GM20431 (cell line): Measurements from ENCODE around the gene BDKRB2.
"Not testable (repeated sequence)": the region's sequence is repeated elsewhere in the genome, so short reads cannot be mapped to it uniquely, and the experiment has no call there.

ENCODE experiments used
- in situ Hi-C: fragments of 300-500 bp; cut with MseI, MboI; formaldehyde crosslinking; loops from one replicate; pipeline ENCODE4 v1.15.0; 2020; ENCODE audit warnings: low sequenced_read_pairs; ENCODE audit not compliant: unreplicated experiment

The BDKRB2 gene

DNA sequence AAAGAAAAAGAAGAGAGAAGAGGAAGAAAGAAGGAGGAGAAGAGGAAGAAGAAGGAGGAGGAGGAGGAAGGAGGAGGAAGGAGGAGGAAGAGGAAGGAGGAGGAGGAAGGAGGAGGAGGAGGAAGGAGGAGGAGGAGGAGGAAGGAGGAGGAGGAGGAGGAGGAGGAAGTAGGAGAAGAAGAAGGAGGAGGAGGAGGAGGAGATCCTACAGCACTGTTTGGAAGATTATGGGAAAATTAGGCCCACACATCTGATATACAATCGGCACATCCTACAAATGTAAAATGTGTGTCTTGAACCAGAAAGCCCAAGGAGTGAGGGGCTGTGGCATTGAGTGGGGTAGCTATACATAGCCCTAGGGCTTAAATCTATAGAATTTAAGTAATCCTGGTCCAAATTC is 12.0 kb downstream of the BDKRB2 start:
- in situ Hi-C loops = no loop called here

DNA sequence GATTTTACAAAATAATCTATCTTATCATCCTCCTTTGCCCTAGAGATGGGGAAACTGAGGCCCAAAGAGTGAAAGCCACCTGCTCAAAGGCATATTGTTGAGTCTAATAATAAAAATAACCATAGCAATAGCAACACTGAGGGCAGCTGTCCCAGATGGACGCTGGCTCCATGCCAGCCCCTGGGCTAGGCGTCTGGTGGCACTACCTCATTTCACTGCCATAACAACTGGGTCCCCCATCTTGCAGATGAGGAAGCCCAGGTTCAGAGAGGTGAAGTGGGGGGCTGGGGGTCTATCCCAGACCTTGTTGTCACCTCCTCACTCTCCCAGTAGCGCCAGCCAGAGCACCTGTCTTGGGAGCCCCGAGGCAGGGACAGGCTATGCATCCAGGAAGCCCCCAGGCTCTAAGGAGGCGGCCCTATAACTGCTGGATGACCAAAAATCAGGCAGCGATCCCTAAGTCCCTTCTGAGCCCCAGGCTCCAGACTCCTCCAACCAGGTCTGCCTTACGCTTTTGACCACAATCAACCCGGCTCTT is 12.8 kb downstream of the BDKRB2 start:
- in situ Hi-C loops = no loop called here

DNA sequence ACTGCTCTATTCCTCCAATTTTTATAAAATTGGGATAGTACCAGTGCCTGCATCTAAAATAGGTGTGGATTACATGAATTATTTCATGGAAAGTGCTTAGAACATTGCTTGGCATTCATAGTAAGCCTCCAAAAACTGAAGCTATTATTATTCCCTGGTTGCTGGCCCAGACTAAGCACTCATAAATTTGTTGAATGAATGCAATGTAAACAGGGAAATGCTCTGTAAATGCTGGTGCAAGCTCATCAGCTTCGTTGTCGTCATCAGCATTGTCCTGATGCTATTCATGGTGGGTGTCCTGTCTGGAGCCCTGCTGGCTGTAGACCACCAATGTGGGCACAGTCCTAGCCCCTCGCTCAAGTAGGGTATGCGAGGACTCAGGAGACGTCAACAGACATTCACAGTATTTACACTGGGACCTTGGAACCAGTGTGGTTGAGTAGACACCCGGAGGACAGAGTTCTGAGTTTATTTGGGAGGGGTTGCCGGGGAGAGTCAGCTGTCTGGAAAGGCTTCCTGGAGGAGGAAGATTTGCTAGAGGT is 16.5 kb downstream of the BDKRB2 start:
- in situ Hi-C loops = no loop called here

DNA sequence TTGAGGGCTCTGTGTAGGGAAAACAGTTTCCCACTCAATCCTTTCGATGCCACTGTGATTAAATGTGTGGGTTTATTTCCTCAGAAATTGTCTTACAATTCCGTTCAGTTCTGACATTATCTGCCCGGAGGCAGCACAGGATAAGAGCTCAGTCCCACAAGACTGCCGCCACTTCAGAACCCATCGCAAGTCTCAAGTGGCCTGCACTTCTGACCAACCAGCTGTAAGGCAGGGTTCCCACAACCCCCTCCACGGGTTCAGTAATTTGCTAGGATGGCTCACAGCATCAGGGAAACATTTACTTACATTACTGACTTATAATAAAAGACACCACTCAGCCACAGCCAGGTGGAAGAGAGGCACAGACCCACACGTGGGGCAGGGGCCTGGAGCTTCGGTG is 17.2 kb downstream of the BDKRB2 start:
- in situ Hi-C loops = no loop called here

DNA sequence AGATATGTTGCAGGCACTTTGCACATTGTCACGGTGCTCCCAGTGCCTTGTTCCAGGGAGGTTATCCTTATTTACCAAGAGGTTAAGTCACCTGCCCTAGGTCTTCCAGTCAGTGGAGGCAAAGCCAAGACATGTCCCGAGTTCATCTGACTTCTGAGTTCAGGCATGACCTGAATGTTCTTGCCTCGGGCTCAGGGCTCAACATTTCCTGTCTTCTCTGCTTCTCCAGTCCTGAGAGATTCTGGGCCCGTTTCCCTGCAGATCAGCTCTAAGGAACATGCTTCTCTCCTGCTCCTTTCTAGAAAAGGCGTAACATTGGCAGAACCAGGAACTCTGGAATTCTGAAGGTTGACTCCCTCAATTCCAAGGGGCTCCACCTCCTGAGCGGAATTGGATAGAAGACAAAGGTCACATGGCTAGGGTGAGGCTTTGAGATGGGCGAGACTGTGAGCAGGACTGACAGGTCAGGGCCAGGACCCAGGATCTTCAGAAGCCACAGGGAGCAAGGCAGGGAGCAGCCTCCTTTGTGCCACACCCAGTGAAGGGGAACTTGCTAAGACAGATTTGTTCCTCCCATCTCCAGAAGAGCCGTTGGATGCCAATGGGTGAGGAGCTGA is 19.9 kb downstream of the BDKRB2 start:
- in situ Hi-C loops = no loop called here

DNA sequence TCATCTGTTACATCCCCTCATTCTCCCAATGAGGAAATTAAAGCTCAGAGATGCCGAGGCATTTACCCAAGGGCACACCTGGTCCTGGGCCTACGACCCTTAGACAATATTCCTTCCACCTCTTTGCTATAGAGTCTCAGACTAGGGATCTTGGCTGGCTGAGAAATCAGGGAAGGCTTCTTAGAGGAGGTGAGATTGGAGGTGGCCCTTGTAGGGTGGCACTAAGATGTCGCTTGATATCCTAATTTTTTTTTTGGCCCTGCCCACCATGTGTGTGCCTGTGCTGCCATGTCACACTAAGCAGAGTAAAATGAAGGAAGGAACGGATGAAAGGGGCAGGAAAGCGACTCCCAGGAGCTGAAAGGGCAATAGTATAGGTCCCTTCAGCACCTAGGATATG is 20.6 kb downstream of the BDKRB2 start:
- in situ Hi-C loops = no loop called here

DNA sequence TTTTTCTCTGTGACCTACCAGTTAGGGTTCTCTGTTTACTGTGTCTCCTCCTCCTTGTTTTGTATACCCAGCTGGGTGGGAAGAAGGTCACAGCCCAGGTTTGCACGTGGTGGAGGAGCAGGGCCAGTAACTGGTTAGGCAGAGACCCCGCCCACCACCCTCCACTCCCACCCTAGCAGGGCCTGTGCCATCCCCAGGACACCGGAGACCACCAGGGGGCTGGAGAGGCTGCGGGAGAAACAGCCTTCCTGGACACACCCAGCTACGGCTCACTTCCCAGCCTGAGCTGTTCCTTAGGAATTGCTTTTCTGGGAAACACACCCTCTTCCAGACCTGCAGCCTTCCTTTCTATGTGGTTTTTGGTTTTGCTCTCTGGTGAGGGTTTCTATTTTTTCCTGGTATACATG is 21.1 kb downstream of the BDKRB2 start:
- in situ Hi-C loops = no loop called here

DNA sequence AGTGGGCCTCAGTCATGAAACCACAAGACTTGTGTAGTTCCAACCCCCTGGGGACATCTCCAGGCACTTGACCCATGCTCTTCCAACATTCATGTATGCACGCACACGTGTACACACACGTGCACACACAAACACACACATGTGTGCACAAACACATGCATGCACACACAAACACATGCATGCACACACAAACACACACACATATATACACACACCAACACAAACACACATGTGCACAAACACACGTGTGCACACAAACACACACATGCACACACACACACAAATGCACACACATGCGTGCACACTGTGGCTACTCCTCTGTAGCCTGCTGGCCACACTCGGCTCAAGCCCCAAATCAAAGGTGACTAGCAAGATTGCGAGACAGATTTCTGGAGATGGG is 22.8 kb downstream of the BDKRB2 start:
- in situ Hi-C loops = no loop called here

DNA sequence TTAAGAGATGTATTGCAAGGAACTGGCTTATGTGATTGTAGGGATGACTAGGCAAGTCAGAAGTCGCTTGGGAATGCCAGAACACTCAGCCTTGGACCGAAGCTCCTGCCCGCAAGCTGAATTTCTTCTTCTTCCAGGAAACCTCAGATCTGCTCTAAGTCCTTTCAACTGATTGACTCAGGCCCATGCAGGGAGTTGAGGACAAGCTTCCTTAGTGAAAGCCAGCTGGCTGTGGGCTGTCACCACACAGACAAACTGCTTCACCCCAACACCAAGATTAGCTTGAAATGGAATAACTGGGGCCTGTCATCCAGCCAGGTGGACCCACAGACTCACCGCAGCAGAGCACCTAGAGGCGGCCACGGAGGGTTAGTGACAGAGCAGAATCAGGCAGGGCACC is 24.7 kb downstream of the BDKRB2 start:
- in situ Hi-C loops = no loop called here

DNA sequence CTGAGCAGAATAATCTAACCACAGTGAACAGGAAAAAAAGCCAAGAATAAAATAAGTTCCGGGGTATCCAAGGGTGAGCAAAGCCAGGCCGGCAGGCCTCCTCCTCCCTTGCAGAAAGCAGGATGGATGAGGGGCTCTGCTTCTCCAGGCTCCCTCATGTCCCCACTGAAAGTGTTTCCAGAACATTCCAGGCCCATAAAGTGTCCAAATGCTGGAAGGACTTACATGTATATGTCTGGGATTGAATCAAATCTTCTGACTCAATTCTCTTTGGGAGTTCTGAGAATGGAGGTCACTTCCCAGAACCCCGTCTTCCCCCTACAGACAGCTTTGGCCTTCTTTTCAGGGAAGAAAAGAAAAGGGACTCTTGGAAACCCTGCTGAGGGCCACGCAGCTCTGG is 26.4 kb downstream of the BDKRB2 start:
- in situ Hi-C loops = no loop called here

DNA sequence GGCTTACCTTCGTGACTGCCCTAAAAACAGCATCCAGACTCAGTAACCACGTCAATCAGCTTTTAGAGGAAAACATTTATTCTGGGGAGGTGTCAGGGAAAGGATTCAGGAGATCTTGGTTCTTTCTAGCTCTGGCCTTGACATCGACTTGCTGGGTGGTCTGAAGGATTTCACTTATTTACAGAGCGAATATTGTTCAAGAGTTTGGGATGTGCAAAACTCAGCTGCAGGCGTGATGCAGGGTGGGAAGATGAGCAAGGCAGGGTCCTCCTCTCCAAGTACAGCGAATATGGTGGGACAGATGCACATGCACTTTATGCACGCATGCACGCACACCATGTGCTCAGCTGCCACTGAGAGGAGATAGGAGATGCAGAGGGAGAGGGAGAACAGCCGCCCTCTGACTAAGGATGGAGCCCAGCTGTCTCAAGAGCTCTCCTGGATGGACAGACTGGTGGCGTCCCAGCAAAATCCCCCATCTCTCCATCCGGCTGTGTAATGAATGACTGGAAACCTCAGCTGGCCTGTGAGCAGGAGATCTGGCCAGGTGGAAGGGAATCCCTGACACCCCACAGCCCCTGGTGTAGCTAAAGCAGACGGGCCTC is 27.0 kb downstream of the BDKRB2 start:
- in situ Hi-C loops = no loop called here

DNA sequence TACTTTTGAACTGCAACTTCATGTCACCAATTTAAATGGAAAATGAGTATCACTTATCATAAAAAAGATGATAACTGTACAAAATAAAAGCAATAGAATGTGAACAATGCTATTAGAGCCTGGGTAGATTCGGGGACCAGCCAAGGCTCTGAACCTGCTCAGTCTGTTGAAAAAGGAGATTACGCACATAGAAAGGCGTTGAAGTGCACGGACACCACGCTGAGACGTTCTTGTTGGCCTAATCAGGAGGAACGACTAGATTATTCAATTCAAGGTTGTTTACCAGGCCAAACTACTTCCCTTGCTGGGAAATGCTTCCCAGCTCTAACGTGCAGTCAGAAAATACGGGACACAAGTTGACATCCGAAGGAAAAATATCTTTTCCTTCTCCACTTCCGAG is 27.9 kb downstream of the BDKRB2 start:
- in situ Hi-C loops = no loop called here

DNA sequence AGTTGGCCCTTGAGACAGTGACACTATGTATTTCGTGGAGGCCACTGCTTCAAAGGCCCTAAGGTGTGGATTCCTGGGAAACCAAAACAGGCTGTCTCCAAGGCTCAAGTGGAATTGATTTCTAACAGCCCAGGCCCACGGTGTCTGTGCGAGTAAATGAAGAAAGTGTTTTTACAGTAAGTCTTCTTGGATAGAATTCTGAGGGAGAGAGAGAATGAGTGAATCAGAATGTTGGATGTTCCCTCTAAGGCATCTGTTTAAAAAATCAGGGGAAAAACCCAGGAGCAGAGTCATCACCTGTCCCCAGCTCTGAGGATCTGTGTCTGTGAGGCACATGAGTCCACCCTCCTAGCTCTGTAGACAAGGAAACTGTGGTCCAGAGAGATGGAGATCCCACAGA is 29.0 kb downstream of the BDKRB2 start:
- in situ Hi-C loops = no loop called here

DNA sequence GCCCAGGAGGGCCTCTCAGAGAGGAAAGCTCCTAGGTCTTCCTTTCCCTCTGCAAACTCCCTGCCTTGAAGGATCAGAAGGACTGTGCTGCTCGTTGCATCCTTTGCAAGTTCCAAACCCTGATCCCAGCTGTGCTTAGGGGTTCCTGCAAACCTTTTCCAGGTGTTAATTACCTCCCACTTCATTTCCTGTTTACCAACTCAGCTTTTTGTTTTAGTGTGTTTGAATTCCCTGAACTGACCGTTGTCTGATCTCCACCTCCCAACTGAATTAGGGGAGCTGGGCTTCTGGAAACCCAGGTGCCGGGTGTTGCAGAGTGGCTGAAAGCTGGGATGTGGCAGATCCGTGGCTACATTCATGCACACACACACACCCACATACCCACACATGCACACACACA is 30.8 kb downstream of the BDKRB2 start:
- in situ Hi-C loops = no loop called here

DNA sequence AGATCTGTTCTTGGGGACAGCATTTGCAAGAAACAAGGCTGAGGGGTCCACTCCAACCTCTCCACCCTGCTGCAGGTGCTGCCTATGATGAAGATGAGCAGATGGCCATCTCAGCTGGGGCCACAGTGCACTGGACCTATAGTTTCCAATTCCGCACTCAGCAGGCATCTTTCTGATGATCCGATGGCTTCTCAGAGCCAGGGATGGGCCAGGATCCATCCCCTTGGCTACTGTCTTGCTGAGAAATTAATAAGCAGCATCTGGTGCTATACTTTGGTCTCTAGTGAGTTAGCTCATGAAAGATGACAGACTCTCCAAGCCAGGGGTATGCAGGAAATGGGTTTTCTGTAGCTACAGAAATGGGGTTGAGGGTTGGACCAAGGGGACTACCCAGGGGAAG is 33.0 kb downstream of the BDKRB2 start:
- in situ Hi-C loops = no loop called here

DNA sequence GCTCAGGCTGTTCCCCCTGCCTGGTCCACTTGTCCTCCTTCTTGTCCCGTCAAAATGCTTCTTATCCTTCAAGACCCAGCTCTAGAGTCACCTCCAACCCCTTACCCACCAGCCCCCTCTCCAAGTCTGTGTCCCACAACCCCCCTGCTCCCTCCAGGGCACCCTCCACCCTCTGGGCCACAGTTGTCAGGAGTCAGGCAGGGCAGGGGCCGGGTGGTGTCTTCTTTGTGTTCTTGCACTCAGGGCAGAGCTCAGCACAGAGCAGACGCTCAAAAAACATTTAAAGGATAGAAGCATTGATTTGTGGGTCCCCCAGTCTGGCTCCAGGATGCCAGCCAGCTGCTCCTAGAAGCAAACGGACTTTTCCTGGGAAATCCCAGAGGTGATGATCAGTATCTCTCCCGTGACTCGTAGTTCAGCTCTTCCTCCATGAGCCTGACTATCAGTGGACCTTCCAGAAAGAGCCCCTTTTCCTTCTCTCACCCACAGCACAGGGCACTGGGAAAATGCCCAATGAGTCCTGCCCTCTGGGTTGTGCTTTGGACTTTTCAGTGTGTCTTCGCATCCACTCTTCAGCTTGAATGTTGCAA is 34.1 kb downstream of the BDKRB2 start:
- in situ Hi-C loops = no loop called here

DNA sequence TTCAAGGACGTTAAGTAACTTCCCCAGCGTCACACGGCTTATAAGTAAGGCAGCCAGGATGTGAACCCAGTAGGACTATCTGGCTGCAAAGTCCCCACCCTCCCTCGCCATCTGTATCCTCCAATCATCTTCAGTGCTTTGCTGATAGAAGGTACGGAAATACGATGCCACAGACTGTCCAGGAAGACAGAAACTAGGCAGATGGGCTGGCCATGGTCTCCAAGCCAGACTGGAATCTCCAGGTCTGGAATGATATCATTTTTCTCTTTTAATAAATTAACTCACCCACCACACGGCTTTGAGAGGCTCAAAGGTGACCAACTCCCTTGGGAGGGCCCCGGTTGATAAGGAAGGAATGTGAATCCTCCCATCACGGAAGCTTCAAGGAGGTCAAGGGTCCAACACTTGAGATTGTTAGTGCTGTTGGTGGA is 35.1 kb downstream of the BDKRB2 start:
- in situ Hi-C loops = no loop called here

DNA sequence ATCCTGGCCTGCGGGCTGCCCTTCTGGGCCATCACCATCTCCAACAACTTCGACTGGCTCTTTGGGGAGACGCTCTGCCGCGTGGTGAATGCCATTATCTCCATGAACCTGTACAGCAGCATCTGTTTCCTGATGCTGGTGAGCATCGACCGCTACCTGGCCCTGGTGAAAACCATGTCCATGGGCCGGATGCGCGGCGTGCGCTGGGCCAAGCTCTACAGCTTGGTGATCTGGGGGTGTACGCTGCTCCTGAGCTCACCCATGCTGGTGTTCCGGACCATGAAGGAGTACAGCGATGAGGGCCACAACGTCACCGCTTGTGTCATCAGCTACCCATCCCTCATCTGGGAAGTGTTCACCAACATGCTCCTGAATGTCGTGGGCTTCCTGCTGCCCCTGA is 36.0 kb downstream of the BDKRB2 start:
- in situ Hi-C loops = no loop called here

DNA sequence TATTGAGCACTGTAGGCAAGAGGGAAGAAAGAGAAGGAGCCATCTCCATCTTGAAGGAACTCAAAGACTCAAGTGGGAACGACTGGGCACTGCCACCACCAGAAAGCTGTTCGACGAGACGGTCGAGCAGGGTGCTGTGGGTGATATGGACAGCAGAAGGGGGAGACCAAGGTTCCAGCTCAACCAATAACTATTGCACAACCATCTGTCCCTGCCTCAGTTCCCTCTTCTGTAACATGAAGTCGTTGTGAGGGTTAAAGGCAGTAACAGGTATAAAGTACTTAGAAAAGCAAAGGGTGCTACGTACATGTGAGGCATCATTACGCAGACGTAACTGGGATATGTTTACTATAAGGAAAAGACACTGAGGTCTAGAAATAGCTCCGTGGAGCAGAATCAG is 37.5 kb downstream of the BDKRB2 start:
- in situ Hi-C loops = no loop called here

DNA sequence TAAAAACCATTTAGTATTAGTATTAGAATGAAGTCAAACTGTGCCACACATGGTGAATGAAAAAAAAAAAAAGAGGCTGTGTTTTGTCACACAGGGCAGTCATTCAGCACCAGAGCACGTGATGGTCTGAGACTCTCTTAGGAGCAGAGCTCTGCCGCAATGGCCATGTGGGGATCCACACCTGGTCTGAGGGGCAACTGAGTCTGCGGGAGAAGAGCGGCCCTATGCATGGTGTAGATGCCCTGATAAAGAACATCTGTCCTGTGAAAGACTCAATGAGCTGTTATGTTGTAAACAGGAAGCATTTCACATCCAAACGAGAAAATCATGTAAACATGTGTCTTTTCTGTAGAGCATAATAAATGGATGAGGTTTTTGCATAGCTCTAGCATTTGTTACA is 39.1 kb downstream of the BDKRB2 start:
- in situ Hi-C loops = no loop called here

DNA sequence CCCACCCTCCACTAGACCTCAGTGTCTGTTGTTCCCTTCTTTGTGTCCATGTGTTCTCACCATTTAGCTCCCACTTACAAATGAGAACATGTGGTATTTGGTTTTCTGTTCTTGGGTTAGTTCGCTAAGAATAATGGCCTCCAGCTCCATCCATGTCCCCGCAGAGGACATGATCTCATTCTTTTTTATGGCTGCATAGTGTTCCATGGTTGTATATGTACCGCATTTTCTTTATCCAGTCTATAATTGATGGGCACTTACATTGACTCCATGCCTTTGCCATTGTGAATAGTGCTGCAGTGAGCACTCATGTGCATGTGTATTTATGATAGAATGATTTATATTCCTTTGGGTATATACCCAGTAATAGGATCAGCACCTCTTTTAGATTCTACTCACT is 40.4 kb downstream of the BDKRB2 start:
- in situ Hi-C loops = not testable (repeated sequence)
